GM18861 (cell line): ENCODE data around the gene DOCK11.
"Not testable (repeated sequence)": the region's sequence is repeated elsewhere in the genome, so short reads cannot be mapped to it uniquely, and the experiment has no call there.

Experiments used
- ATAC-seq: cut with Tn5 transposase; IDR thresholded peaks from one replicate; pipeline ENCODE4 v1.9.1; 2021; ENCODE audit not compliant: unreplicated experiment

Gene DOCK11

GRCh38 chrX:118682258-118683014, 186.8 kb downstream of the DOCK11 start:
- ATAC-seq = no peak

GRCh38 chrX:118685393-118685792, 189.8 kb downstream of the DOCK11 start:
- ATAC-seq = no peak

GRCh38 chrX:118688935-118689334, 193.3 kb downstream of the DOCK11 start:
- ATAC-seq = no peak

GRCh38 chrX:118693843-118694242, 198.2 kb downstream of the DOCK11 start:
- ATAC-seq = no peak

- ATAC-seq = no peak
Measured at GRCh38 chrX:118694638-118695037, 199.0 kb downstream of the DOCK11 start.

GRCh38 chrX:118698516-118699170, 203.0 kb downstream of the DOCK11 start:
- no peak for ATAC-seq

GRCh38 chrX:118702741-118703140, 207.1 kb downstream of the DOCK11 start:
- ATAC-seq = no peak

GRCh38 chrX:118706681-118707080, 211.1 kb downstream of the DOCK11 start:
- ATAC-seq = no peak

GRCh38 chrX:118714521-118714920, 218.9 kb downstream of the DOCK11 start:
- ATAC-seq = no peak

- ATAC-seq = not testable (repeated sequence)
Measured at GRCh38 chrX:118715917-118716316, 220.3 kb downstream of the DOCK11 start.

GRCh38 chrX:118716833-118717232, 221.2 kb downstream of the DOCK11 start:
- not testable (repeated sequence) for ATAC-seq

GRCh38 chrX:118717678-118718391, 222.2 kb downstream of the DOCK11 start:
- no peak for ATAC-seq

- ATAC-seq = no peak
Measured at GRCh38 chrX:118718737-118719136, 223.1 kb downstream of the DOCK11 start.

- no peak for ATAC-seq
Measured at GRCh38 chrX:118720058-118720707, 224.6 kb downstream of the DOCK11 start.

- ATAC-seq = no peak
Measured at GRCh38 chrX:118723376-118723775, 227.8 kb downstream of the DOCK11 start.

GRCh38 chrX:118724365-118724764, 228.8 kb downstream of the DOCK11 start:
- no peak for ATAC-seq

GRCh38 chrX:118724775-118725174, 229.2 kb downstream of the DOCK11 start:
- no peak for ATAC-seq

- no peak for ATAC-seq
Measured at GRCh38 chrX:118726396-118726795, 230.8 kb downstream of the DOCK11 start.

GRCh38 chrX:118726887-118727685, 231.5 kb downstream of the DOCK11 start, which contains the start of gene IL13RA1:
Gene IL13RA1, plus strand, starts transcription at chrX:118727606. Its CDS starts 33 bp downstream, at chrX:118727639.
- no peak for ATAC-seq

GRCh38 chrX:118727686-118728339, 232.2 kb downstream of the DOCK11 start:
- ATAC-seq = no peak
